IMR-90 (cell line): ENCODE results near the gene SPATA13. TPM values are rescaled to one million over a fixed set of nuclear protein-coding genes. Genes with fewer than 3 reads are reported as not detected.

ENCODE experiments used
- ATAC-seq: fragments of 200-7000 bp; cut with Tn5 transposase; 2 replicates; pipeline ENCODE4 v1.9.1; 2020; ENCODE audit warnings: low read depth, mild to moderate bottlenecking, moderate library complexity
- BruUV-seq: library from RNA; stranded (reverse); fragments of 400-500 nt; replicated peaks from 2 replicates; lab custom pipeline; 2021; lab: Mats Ljungman, UMichigan
- CTCF ChIA-PET: fragments of 300-600 bp; formaldehyde crosslinking; extraction: SDS; loops from one replicate; lab custom pipeline; 2021; ENCODE audit warnings: antibody characterized with exemption; lab: Yijun Ruan, JAX
- POLR2A ChIA-PET: fragments of 300-600 bp; sonication (Branson Sonifier 250); formaldehyde crosslinking; loops from one replicate; lab custom pipeline; 2022; ENCODE audit warnings: antibody characterized with exemption; ENCODE audit not compliant: unreplicated experiment; lab: Charles Lee
- DNase-seq: peaks from one replicate; pipeline ENCODE4 v3.0.0; 2013
- H2AFZ ChIP-seq: replicated peaks from 2 replicates; pipeline ENCODE3; 2013; ENCODE audit warnings: low read length, mild to moderate bottlenecking; ENCODE audit not compliant: poor library complexity
- H2AK5ac ChIP-seq: 2 replicates; pipeline ENCODE4 v1.6.1; 2013; ENCODE audit warnings: low read depth, low read length, inconsistent platforms
- H2AK9ac ChIP-seq: replicated peaks from 2 replicates; pipeline ENCODE3; 2013; ENCODE audit warnings: mild to moderate bottlenecking, low read depth, low read length, moderate library complexity; ENCODE audit not compliant: poor library complexity
- H2BK120ac ChIP-seq: 2 replicates; pipeline ENCODE4 v1.6.1; 2013; ENCODE audit warnings: low read depth, low read length, inconsistent platforms
- H2BK15ac ChIP-seq: 3 replicates; pipeline ENCODE4 v1.6.1; 2013; ENCODE audit warnings: low read depth, low read length, inconsistent platforms
- H2BK20ac ChIP-seq: 2 replicates; pipeline ENCODE4 v1.6.1; 2013; ENCODE audit warnings: low read depth, mild to moderate bottlenecking, inconsistent platforms, low read length, moderate library complexity
- H2BK5ac ChIP-seq: 2 replicates; pipeline ENCODE4 v1.6.1; 2013; ENCODE audit warnings: mild to moderate bottlenecking, low read depth, low read length, inconsistent platforms; ENCODE audit not compliant: poor library complexity, severe bottlenecking
- H3K14ac ChIP-seq: replicated peaks from 2 replicates; pipeline ENCODE4 v1.6.1; 2013; ENCODE audit warnings: low read depth, low read length, inconsistent platforms
- H3K18ac ChIP-seq: 2 replicates; pipeline ENCODE4 v1.6.1; 2013; ENCODE audit warnings: low read depth, low read length, control low read depth
- H3K23ac ChIP-seq: 2 replicates; pipeline ENCODE4 v1.6.1; 2013; ENCODE audit warnings: low read depth, low read length, inconsistent platforms
- H3K27ac ChIP-seq: 2 replicates; pipeline ENCODE4 v1.5.1; 2013; ENCODE audit warnings: mild to moderate bottlenecking, control low read depth, low read length; ENCODE audit not compliant: insufficient read depth
- H3K27me3 ChIP-seq: 2 replicates; pipeline ENCODE4 v1.6.1; 2013; ENCODE audit warnings: low read length; ENCODE audit not compliant: control insufficient read depth, insufficient read depth
- H3K36me3 ChIP-seq: 2 replicates; pipeline ENCODE4 v1.6.1; 2013; ENCODE audit warnings: low read length, mixed read lengths; ENCODE audit not compliant: control insufficient read depth, insufficient read depth
- H3K4ac ChIP-seq: 2 replicates; pipeline ENCODE4 v1.6.1; 2013; ENCODE audit warnings: low read depth, low read length, inconsistent platforms
- H3K4me1 ChIP-seq: 2 replicates; pipeline ENCODE4 v1.6.1; 2013; ENCODE audit warnings: low read length, mixed read lengths; ENCODE audit not compliant: control insufficient read depth, insufficient read depth
- H3K4me2 ChIP-seq: 2 replicates; pipeline ENCODE4 v1.6.1; 2013; ENCODE audit warnings: low read depth, mild to moderate bottlenecking, control low read depth, low read length, moderate library complexity
- H3K4me3 ChIP-seq: 2 replicates; pipeline ENCODE4 v1.5.1; 2013; ENCODE audit warnings: low read depth, mild to moderate bottlenecking, control low read depth, low read length, moderate library complexity; ENCODE audit not compliant: insufficient read depth
- H3K56ac ChIP-seq: 2 replicates; pipeline ENCODE4 v1.6.1; 2013; ENCODE audit warnings: low read length, inconsistent platforms; ENCODE audit not compliant: insufficient read depth; ENCODE audit errors: extremely low read depth
- H3K79me1 ChIP-seq, 2 experiments: 2 replicates each; pipeline ENCODE4 v1.6.1; 2013; ENCODE audit warnings: low read length in 2 of 2, inconsistent platforms in 1 of 2, low read depth in 1 of 2
- H3K9ac ChIP-seq: 2 replicates; pipeline ENCODE4 v1.6.1; 2013; ENCODE audit warnings: low read depth, low read length, control low read depth
- H3K9me1 ChIP-seq: 2 replicates; pipeline ENCODE4 v1.6.1; 2013; ENCODE audit warnings: low read length, inconsistent platforms; ENCODE audit not compliant: insufficient read depth
- H3K9me3 ChIP-seq: 2 replicates; pipeline ENCODE4 v1.6.1; 2013; ENCODE audit warnings: low read length; ENCODE audit not compliant: control insufficient read depth, insufficient read depth
- H4K20me1 ChIP-seq: 2 replicates; pipeline ENCODE4 v1.6.1; 2013; ENCODE audit warnings: low read length, inconsistent platforms; ENCODE audit not compliant: insufficient read depth
- H4K5ac ChIP-seq: 2 replicates; pipeline ENCODE4 v1.6.1; 2013; ENCODE audit warnings: mild to moderate bottlenecking, low read depth, low read length, control low read depth
- H4K8ac ChIP-seq, 2 experiments: 2 replicates each; pipeline ENCODE4 v1.6.1; 2013; ENCODE audit warnings: low read depth in 2 of 2, low read length in 2 of 2, control low read depth in 1 of 2, inconsistent platforms in 1 of 2
- H4K91ac ChIP-seq: 2 replicates; pipeline ENCODE4 v1.6.1; 2013; ENCODE audit warnings: low read depth, low read length, inconsistent platforms; ENCODE audit not compliant: insufficient read depth
- BHLHE40 ChIP-seq: fragments of 150-350 bp; IDR thresholded peaks from 2 replicates; pipeline ENCODE4 v1.6.1; 2016; ENCODE audit warnings: mild to moderate bottlenecking, low read depth, low read length
- CEBPB ChIP-seq: IDR thresholded peaks from 2 replicates; pipeline ENCODE4 v1.6.1; 2012; ENCODE audit warnings: low read depth, low read length, improper control_type of control experiment
- CHD1 ChIP-seq: IDR thresholded peaks from 2 replicates; pipeline ENCODE4 v1.6.1; 2012; ENCODE audit warnings: low read depth, low read length, improper control_type of control experiment
- ELK1 ChIP-seq: fragments of 150-350 bp; IDR thresholded peaks from 2 replicates; pipeline ENCODE4 v1.6.1; 2016; ENCODE audit warnings: low read depth, mild to moderate bottlenecking, low read length, moderate library complexity, borderline replicate concordance
- FOS ChIP-seq: fragments of 150-350 bp; IDR thresholded peaks from 2 replicates; pipeline ENCODE4 v1.6.1; 2016; ENCODE audit warnings: low read depth, low read length
- MAZ ChIP-seq: IDR thresholded peaks from 2 replicates; pipeline ENCODE4 v1.6.1; 2012; ENCODE audit warnings: low read depth, mild to moderate bottlenecking, low read length, improper control_type of control experiment, moderate library complexity, borderline replicate concordance
- MXI1 ChIP-seq: IDR thresholded peaks from 2 replicates; pipeline ENCODE4 v1.6.1; 2012; ENCODE audit warnings: low read depth, mild to moderate bottlenecking, low read length, moderate library complexity, borderline replicate concordance
- NFE2L2 ChIP-seq: fragments of 150-350 bp; IDR thresholded peaks from 2 replicates; pipeline ENCODE4 v1.6.1; 2016; ENCODE audit warnings: low read depth, mild to moderate bottlenecking, low read length
- POLR2A ChIP-seq: IDR thresholded peaks from 2 replicates; pipeline ENCODE4 v1.6.1; 2012; ENCODE audit warnings: mild to moderate bottlenecking, low read depth, low read length
- RAD21 ChIP-seq: IDR thresholded peaks from 2 replicates; pipeline ENCODE4 v1.6.1; 2012; ENCODE audit warnings: low read length, improper control_type of control experiment
- RCOR1 ChIP-seq: IDR thresholded peaks from 2 replicates; pipeline ENCODE4 v1.6.1; 2012; ENCODE audit warnings: mild to moderate bottlenecking, low read length, improper control_type of control experiment; ENCODE audit not compliant: insufficient replicate concordance
- USF2 ChIP-seq: fragments of 150-350 bp; IDR thresholded peaks from 2 replicates; pipeline ENCODE4 v1.6.1; 2017; ENCODE audit warnings: mild to moderate bottlenecking, antibody characterized with exemption, low read length, low read depth
- WGBS, 2 experiments: methylation state at CpG; one replicate each; pipeline versions ENCODE4 v1.1.5 to v1.1.7; 2013; ENCODE audit warnings: missing lambda C conversion rate in 2 of 2; ENCODE audit not compliant: insufficient read length in 1 of 2; ENCODE audit errors: extremely low coverage in 2 of 2; 5-methylcytosine and 5-hydroxymethylcytosine counted together
- dilution Hi-C: fragments of 300-500 bp; cut with HindIII; formaldehyde crosslinking; loops from one replicate; pipeline ENCODE4 v1.14.3; 2018; ENCODE audit warnings: low sequenced_read_pairs; ENCODE audit not compliant: unreplicated experiment
- in situ Hi-C: fragments of 300-500 bp; cut with MboI; formaldehyde crosslinking; loops from 3 replicates; pipeline ENCODE4 v1.14.3; 2019; ENCODE audit warnings: low sequenced_read_pairs, inconsistent platforms, mixed read lengths
- intact Hi-C: fragments of 100-400 bp; cut with micrococcal nuclease; formaldehyde crosslinking; loops from 2 replicates; pipeline ENCODE4 v1.10.0; 2022
- polyA plus RNA-seq, 3 experiments: library from polyadenylated mRNA; depleted of rRNA; stranded (reverse); fragments of >200 nt; gene quantifications; 2 replicates each; pipeline ENCODE4 v1.2.3, GENCODE V29; 2012; ENCODE audit warnings: low replicate concordance in 1 of 3
- total RNA-seq: library from RNA; depleted of rRNA; stranded (reverse); fragments of >200 nt; gene quantifications from 2 replicates; pipeline ENCODE4 v1.2.3, GENCODE V29; 2012
- TF ChIP-seq, protein P1 (sequence below): conservative IDR thresholded peaks from 2 replicates; pipeline ENCODE4 v1.5.1; 2012; ENCODE audit warnings: mild to moderate bottlenecking, low read depth, low read length, improper control_type of control experiment

SPATA13 gene
- total and polyA plus RNA-seq, 2 of the 4 experiments (the other 2 are of a cell fraction), result 10.5 to 12.5 TPM

DNA sequence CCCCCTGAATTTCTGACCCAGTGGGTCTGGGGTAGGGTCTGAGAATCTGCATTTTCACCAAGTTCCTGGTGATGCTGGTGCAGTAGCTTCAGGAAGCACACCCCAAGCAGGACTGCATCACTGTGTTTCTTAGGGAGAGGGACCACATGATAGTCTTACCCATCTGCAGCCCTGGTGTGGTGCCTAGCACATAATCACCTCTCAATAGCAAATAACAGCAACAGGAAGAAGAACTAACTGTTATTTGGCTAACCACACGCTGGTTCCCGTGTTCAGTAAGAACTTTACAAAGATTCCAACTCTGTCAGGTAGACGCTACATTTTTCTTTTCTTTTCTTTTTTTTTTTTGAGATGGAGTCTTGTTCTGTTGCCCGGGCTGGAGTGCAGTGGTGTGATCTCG, 41.9 kb upstream of the SPATA13 start:
- Histone ChIP-seq H4K20me1 (no peaks in the 10 kb centered on the region), H3K9ac (no peak overlapping the region), H3K18ac (no peak overlapping the region), H2AK9ac (no peak overlapping the region), H2AK5ac (no peak overlapping the region), H2BK5ac (no peak overlapping the region), H3K4me1 (peaks cover 6% of the 10 kb centered on the region; the same call in 1 of the 2 replicates), H2BK15ac (no peak overlapping the region), H3K4me2 (no peak overlapping the region), H3K9me1 (0 out of 2 replicates have a peak, but pooled peaks cover 5% of the 10 kb centered on the region), H3K23ac (no peak overlapping the region), H3K79me1 (no peaks in the 10 kb centered on the region), H3K4ac (no peak overlapping the region), H3K27ac (no peak overlapping the region), H4K5ac (no peak overlapping the region), H3K56ac (no peak overlapping the region), H3K4me3 (no peak overlapping the region), H3K36me3 (no peaks in the 10 kb centered on the region), H4K8ac (no peak overlapping the region), H3K14ac (no peak overlapping the region), H2BK20ac (no peak overlapping the region), H2BK120ac (no peak overlapping the region), H2AFZ (no peak overlapping the region), H3K9me3 (no peaks in the 10 kb centered on the region), H4K91ac (no peak overlapping the region; the same call in 1 of the 2 replicates), H3K27me3 (no peaks in the 10 kb centered on the region)
- no CpG with 5 or more reads among the region's 5 CpGs for WGBS, 2 experiments
- ATAC-seq, result no peak
- in situ Hi-C loops (no loop called here), intact Hi-C loops (no loop called here), dilution Hi-C loops (no loop called here)
- ChIA-PET CTCF (no interaction called here), POLR2A (no interaction called here)
- no peak for DNase-seq
- TF ChIP-seq BHLHE40, result no peak
- TF ChIP-seq POLR2A, result no peak
- TF ChIP-seq MAZ, result no peak
- TF ChIP-seq RCOR1, result no peak
- no peak for TF ChIP-seq USF2
- TF ChIP-seq FOS, result no peak
- TF ChIP-seq, protein P1, sequence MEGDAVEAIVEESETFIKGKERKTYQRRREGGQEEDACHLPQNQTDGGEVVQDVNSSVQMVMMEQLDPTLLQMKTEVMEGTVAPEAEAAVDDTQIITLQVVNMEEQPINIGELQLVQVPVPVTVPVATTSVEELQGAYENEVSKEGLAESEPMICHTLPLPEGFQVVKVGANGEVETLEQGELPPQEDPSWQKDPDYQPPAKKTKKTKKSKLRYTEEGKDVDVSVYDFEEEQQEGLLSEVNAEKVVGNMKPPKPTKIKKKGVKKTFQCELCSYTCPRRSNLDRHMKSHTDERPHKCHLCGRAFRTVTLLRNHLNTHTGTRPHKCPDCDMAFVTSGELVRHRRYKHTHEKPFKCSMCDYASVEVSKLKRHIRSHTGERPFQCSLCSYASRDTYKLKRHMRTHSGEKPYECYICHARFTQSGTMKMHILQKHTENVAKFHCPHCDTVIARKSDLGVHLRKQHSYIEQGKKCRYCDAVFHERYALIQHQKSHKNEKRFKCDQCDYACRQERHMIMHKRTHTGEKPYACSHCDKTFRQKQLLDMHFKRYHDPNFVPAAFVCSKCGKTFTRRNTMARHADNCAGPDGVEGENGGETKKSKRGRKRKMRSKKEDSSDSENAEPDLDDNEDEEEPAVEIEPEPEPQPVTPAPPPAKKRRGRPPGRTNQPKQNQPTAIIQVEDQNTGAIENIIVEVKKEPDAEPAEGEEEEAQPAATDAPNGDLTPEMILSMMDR, result no peak
- no peak for TF ChIP-seq CHD1
- TF ChIP-seq ELK1, result no peak
- TF ChIP-seq MXI1, result no peak
- TF ChIP-seq NFE2L2, result no peak
- TF ChIP-seq RAD21, result no peak
- no peak for TF ChIP-seq CEBPB
- no TSS peak for BruUV-seq
